GM21717 (cell line): ENCODE results near the gene CCR5AS.
"Not testable (repeated sequence)": the region's sequence is repeated elsewhere in the genome, so short reads cannot be mapped to it uniquely, and the experiment has no call there.

Experiments
- ATAC-seq: cut with Tn5 transposase; IDR thresholded peaks from one replicate; pipeline ENCODE4 v1.9.1; 2021; ENCODE audit warnings: mild to moderate bottlenecking, moderate library complexity; ENCODE audit not compliant: unreplicated experiment

CCR5AS gene

DNA sequence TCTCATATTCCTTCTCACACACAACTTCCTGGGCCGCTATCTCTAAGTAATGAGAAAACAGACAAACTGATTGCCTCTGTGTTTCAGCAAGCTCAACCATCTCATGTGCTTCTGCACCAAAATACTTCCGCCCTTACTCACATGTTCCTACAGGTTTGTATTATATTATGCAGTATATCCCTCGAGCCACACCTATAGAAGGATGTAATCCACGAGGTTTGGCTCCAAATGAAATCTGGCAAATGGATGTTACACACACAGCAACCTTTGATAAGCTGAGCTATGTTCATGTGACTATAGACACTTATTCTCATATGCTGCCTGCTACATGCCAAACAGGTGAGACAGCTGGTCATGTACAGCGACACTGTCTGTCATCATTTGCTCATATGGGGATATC is 22.8 kb upstream of the CCR5AS start:
- no peak for ATAC-seq

DNA sequence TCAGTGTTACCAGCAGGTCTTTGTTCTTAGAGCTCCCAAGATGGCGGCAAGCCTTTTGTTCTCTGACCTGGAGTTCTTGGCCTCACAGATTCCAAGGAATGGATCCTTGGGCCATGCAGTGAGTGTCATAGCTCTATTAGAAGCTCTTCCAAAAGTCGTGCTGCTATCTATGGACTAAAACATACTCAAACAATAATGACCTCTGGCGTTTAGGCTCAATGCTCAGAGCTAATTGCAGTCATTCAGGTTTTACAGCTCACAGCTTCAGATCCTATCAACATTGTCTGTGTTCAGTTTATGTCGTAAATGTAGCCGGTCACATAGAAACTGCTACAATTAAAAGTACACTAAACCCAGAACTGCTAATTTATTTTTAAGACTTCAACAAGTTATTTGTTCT is 22.4 kb upstream of the CCR5AS start:
- ATAC-seq: no peak

DNA sequence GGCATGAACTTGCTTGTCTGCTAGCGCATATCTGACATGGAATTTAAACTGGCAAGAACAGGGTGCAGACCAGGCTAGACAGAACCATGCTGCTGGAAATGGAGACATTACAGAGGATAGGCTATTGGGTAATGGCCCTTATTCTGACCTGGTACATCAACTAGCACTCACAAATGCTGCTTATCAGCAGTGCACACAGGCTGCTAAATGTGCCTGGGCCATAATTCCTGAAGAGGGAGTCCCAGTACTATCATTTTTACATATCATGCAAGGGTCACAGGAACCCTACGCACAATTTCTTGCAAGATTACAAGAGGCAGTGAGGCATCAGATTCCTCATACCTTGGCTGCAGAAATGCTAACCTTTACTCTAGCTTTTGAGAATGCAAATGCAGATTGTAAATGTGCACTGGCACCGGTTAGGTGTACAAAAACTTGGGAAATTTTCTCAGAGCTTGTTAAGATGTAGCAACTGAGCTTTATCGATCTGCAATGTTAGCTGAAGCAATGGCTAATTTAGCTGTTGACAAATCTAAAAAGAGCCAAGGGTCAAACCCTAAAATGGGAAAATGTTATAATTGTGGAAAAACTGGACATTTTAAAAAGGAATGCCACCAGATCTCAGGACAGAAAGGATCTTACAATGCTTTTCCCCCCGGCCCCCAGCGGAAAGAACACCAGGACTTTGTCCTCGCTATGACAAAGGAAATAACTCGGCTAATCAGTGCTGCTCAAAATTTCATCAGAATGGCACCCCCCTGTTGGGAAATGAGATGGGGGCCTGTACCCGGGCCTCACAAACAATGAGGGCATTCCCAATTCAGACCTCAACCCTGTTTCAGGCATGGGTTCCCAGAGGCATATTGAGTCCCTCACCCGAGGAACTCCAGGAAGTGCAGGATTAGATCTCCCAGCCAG is 21.3 kb upstream of the CCR5AS start:
- ATAC-seq: no peak

DNA sequence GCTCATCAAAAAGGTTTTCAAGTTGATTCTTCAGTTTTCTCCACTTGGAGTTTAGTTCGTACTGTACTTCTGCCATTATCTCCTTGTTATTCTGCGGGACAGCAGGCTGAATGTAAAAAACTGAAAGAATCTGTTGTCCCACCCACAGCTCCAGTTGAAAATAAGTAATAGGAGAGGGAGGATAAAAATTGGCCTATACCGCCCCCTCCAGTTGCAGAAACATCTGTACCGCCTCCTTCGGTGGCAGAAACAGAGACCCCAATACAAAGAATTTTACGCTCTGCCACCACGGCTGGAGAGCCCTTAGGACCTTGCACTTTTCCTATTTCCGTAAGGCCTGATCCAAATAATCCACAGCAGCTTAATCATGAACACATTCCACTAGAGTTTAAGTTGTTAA is 20.5 kb upstream of the CCR5AS start:
- not testable (repeated sequence) for ATAC-seq

DNA sequence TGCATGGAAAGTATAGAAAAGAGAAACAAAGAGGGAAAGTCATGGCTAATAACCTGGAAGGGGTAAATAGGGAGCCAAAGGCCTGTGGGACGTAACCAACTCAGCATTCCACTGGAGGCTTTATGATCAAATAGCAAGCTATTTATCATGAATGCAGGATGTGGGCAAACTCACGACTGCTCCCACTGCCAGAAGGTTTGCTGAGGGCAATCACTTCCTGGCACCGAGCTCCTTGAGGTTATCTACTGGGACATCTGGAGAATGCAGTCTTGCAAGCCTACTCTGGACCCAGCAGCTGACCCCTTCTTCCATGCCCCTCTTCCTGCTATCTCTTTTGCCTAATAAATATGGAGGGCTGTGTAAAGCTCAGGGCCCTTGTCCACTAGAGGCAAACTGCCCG is 19.6 kb upstream of the CCR5AS start:
- not testable (repeated sequence) for ATAC-seq

DNA sequence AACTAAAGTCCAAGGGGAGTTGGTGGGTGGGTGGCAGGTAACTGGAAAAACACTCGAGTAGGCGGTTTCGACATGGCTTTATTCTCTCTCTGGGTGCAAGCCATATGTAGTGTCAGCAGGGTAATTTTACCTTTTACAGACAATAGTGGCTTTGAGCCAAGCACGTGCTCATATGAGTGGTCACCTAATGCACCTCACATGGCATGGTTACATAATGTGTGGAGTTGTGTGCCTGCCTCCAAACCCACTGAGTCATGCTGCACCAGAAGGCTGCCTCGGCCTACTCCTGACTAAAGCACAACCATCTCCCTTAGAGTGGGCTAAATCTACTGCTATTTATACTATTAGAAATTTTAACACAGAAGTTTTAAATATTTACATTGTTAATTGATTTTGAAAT is 16.7 kb upstream of the CCR5AS start:
- ATAC-seq: no peak

DNA sequence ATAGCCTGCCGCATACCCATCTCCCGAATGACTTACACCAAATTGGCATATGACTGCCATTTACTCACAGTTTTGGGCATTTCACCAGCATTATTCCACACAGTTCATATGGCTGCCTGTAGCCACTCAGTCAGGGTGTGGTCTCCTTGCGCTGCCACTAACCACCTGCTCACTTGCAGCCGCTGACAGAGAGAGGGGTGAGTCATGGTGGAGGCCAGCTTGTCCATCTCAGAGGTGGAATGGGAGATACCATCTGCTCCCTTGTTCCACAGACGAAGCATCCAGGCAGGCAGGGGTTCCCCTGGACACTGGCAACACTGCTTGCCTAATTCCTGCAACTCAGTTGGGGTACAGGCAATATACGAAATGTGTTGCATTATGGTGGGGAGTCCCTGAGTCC is 15.8 kb upstream of the CCR5AS start:
- no peak for ATAC-seq

DNA sequence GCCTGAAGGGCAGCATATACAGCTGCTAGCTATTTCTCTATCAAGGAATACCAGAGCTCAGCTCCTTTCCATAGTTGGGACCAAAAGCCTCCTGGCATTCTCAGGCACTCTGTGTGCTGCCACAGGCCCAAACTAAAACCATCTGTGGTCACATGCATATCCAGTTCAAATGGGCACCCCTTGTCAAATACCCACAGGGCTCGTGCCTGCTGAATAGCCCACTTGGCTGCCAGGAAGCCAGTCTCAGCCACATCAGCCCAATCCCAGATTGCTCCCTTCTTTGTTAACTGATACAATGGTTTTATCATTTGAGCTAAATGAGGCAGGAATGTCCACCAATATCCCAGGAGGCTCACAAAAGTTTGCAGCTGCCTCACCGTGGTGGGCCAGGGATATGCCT is 14.1 kb upstream of the CCR5AS start:
- no peak for ATAC-seq

DNA sequence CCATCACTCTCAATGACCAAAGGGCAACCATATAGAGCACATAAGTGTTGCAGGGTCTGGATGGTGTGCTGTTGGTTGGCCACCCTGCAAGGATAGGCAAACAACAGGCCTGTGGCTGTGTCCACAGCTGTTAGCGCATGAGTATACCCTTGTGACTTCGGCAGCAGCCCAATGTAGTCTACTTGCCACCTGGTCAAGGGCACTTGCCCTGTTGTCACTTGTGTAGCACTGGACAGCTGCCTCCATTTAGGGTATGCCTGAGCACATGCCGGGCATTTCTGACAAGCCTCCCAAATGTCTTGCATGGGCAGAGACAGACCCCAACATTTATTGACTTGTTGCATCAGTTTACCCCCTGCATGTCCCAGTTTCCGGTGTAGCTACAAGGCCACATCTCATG is 12.9 kb upstream of the CCR5AS start:
- no peak for ATAC-seq

DNA sequence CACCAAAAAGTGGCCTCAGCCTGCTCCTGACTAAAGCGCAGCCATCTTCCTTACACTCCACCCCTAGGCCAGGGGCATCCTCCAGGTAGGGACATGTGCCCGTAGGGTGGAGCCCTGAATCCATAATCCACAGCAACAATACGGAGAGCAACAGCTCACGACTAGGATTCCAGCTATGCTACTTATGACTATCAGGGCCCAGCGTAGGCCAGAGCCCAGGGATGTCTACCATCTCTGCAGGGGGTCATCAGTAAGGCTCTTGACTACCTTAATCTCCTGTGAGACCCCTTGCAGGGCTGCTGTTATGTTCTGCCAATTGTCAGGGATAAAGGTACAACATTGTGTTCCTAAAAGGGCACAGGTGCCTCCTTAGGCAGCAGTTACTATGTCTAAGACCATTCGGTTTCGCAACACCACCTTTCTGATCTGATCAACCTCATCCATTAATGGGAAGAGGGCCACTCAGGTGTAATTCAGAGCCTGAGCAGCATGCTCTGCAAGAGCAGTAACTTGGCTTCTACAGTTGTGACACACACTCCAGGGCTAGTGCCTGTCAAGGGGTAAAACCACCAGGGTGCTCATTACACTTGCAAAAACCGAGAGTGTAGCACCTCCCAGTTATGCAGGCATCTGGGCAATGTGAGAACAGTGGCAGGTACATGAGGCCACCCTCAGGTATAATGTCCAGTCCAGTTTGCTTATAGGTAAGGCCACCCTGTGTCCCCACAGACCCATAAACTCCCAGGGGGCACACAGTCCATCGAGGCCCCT is 11.2 kb upstream of the CCR5AS start:
- ATAC-seq: no peak

DNA sequence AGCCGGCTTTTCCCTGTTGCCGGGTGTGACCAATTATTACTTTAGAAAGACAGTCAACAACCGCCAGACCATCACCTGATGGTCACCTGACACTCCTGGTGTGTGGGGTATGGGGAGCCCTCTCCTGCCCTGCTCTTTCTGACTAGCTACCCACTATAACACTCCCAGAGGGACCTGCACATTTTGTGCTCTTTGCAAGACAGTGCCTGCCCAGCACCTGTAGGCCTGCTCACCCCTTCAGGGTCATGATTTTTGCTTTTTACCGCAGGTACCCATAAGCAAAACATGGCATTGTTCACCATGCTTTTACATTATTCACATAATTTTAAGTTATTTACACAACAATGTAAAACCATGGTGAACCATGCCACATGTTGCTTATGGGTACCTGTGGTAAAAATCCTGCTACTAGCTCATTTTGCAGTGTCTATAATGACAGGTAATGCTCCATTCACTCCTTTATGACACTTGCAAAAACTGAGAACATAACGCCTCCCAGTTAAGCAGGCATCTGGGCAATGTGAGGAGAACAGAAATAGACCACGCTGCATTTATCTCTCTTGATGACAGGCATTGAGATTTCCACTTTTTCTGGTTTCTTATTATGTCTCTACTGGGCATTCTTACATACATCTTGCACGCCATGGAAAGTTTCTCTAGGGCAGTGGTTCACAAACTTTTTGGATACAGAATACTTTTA is 10.1 kb upstream of the CCR5AS start:
- ATAC-seq: no peak

DNA sequence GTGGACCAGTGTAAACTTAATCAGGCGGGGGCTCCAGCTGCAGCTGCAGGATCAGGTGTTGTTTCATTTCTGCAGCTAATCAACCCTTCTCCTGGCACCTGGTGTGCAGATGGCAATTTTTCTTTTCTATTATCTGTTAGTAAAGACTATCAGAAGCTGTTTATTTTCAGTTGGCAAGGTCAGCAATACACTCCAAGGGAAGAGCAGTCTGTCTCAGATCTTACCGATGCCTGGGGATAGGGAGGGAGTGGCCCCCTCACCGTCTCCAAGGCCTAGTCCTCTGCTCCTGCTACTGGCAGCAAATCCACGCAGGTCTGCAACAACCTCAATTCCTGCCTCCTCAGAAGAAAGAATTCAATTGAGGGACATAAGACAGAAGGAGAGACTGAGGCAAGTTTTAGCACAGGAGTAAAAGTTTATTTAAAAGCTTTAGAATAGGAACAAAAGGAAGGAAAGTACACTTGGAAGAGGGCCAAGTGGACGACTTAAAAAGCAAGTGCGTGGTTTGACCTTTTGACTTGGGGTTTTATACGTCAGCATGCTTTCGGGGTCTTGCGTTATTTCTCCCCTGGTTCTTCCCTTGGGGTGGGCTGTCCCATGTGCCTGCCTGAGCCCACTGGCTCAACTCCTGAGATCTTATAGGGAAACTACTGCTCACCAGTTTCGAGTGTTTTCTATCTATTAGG is 9.4 kb upstream of the CCR5AS start:
- no peak for ATAC-seq

DNA sequence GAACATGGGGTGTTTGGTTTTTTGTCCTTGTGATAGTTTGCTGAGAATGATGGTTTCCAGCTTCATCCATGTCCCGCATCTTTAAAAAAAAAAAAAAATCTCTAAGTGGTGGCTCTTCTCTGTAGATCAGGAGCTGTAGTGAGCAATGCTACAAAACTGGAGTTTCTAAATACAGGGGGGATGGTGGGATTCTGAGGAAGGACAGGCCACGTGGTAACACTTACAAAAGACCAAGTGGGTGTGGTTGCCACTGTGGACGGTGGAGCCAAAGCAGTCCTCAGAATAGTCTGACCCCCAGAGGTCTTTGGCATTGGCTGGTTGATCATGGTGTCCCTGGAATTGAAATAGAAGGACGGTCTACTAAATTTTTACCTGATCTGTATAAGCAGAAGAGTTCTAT is 7.9 kb upstream of the CCR5AS start:
- no peak for ATAC-seq

DNA sequence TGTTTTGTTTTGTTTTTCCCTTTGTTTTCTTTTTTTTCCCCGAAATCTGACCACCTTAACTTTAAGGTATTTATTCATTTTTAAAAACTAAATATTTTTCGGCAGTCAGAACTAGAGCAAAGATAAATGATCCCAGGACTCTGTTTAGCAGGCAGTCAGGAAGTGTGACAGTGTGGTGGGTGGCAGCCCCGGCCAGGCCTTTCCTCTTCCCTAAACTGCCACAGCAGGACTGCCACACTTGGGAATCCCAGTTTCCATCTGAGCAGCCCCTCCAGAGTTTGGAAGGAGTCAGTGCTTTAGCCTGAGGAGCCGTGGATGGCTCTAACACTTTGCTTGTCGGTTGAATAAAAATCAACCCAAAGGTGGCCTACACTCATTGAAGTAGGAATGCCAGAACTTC is 7.1 kb upstream of the CCR5AS start:
- ATAC-seq: no peak

DNA sequence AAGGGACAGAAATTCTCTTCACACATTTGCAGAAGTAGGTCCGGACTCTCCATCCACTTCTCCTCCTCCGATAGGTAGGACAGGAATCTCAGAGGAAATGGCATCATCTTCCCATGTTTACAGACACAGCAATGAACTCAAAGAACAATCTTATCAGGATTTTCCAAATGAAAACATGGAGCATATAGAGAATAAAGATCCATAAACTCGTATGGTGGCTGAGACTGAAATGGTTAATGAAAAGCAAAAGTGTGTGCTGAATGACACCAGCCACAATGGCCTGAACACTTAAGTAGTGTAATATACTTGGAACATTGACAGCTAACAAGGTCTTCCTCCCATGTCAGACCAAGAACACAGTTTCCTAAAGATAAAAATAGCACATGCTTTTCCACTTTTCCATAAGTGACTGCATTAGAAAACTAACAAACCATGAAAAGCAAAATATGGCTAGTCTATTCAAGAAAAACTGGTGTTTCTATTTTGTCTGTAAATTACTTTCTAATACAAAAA is 6.0 kb upstream of the CCR5AS start:
- ATAC-seq: no peak

DNA sequence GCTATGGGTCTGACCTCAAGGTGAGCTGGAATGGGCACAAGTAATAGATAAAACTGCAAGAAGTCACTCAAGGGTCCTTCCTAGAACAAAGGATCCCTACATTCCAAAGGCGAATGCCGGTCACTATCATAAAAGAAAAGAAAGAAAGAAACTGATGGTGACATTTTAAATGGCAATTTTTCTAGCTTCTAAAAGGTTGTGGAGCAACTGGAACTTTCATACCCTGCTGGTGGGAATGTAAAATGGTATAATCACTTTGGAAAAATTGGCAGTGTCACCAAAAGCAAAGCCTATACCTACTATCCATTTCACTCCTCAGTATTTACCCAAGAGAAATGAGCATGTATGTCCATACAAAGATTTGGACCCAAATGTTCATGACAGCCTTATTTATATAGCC is 4.4 kb upstream of the CCR5AS start:
- ATAC-seq: no peak

DNA sequence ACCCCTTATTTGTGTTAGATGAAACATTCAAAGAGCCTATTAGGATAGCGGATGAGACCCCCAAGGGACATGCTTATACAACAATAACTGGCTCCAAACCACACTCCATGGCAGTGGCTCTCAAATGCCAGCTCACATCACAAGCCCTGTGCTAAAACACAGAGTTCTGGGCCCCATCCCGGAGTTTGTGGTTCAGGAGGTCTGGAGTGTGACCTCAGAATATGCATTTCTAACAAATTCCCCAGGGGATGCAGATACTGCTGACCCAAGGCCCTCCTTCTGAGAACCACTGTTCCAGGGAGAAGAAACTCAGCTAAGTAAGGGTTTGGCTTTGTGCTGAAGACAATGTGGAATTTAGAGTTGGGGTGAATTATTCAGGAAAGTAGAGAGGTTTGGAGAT is 3.8 kb upstream of the CCR5AS start:
- ATAC-seq: no peak

DNA sequence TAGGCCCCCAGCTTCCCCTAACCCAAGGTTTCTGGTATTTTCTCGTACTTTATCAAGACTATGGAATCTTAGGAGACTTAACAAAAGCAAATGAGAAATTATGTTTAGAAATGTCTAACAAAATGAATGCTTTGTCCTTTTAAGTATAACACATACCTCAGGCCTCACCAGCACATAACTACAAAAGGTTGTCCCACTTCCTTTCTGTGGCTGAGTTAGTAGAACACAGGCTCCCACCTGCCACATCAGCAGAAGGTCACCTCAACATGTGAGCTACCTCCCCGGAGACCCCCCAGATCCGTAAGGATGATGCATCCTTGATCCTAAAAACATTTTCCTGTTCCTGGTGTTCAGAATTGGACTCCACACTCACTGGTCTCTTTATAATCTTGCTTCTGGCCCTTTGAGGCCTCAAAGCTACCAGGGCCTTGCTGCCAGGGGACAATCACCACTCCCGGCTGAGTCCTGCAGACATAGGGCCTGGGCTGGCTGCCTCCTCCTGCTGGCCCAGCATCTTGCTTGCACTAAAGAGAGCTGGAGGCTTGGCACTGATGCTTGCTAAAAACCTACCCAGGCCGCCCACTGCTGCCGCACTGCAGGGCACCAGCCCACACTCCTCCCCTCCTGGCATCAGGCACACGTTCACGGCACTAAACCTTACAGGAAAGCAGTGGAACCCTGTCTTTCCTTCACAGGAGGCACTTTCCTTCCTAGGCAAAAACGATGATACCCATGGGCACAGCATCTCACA is 3.0 kb upstream of the CCR5AS start:
- ATAC-seq: no peak

DNA sequence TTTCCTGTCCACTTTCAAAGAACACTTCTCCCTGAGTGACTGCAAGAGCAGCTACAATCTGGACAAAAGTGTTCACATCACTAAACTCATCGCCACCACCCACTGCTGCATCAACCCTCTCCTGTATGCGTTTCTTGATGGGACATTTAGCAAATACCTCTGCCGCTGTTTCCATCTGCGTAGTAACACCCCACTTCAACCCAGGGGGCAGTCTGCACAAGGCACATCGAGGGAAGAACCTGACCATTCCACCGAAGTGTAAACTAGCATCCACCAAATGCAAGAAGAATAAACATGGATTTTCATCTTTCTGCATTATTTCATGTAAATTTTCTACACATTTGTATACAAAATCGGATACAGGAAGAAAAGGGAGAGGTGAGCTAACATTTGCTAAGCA is 2.0 kb upstream of the CCR5AS start:
- ATAC-seq: no peak

DNA sequence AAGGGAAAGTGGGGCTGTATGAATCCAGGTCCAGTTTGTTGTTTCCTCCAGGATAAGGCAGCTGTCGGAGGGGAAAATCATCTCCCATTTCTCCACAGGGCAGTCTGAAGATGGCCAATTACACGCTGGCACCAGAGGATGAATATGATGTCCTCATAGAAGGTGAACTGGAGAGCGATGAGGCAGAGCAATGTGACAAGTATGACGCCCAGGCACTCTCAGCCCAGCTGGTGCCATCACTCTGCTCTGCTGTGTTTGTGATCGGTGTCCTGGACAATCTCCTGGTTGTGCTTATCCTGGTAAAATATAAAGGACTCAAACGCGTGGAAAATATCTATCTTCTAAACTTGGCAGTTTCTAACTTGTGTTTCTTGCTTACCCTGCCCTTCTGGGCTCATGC is 1.1 kb upstream of the CCR5AS start:
- ATAC-seq: no peak
